HEK293 (cell line): ENCODE results near the gene MKX.

Experiments
- CTCF ChIA-PET: fragments of 350-600 bp; formaldehyde crosslinking; extraction: SDS; loops from one replicate; lab custom pipeline; 2021; ENCODE audit warnings: antibody characterized with exemption; lab: Yijun Ruan, JAX
- POLR2A ChIA-PET: fragments of 300-600 bp; formaldehyde crosslinking; extraction: SDS; loops from one replicate; lab custom pipeline; 2020; ENCODE audit warnings: antibody characterized with exemption, inconsistent platforms; lab: Yijun Ruan, JAX
- H3K27ac ChIP-seq: fragments of 200-500 bp; sonication (Bioruptor generic); 2 replicates; pipeline ENCODE4 v1.5.1; 2014; ENCODE audit warnings: low read depth, low read length, control low read depth, inconsistent platforms; ENCODE audit errors: extremely low read depth
- H3K36me3 ChIP-seq, 2 experiments: fragments of 200-500 bp in 1 of 2; sonication (Bioruptor generic) in 1 of 2; 1 replicate in 1 of 2; 2 replicates in 1 of 2; pipeline ENCODE4 v1.5.1; 2014 to 2017; ENCODE audit warnings: inconsistent platforms in 2 of 2, low read length in 2 of 2; ENCODE audit not compliant: control insufficient read depth in 2 of 2, insufficient read depth in 1 of 2
- H3K4me1 ChIP-seq: fragments of 200-500 bp; sonication (Bioruptor generic); 2 replicates; pipeline ENCODE4 v1.5.1; 2014; ENCODE audit warnings: mild to moderate bottlenecking, low read length, inconsistent platforms; ENCODE audit not compliant: control insufficient read depth, insufficient read depth
- H3K4me3 ChIP-seq: 2 replicates; pipeline ENCODE4 v1.5.1; 2011; ENCODE audit warnings: low read depth, mild to moderate bottlenecking, control low read depth, low read length, moderate library complexity
- H3K9me3 ChIP-seq: fragments of 200-500 bp; sonication (Bioruptor generic); 2 replicates; pipeline ENCODE4 v1.5.1; 2014; ENCODE audit warnings: low read depth, low read length, inconsistent platforms; ENCODE audit not compliant: control insufficient read depth, insufficient read depth
- BCL11B ChIP-seq: fragments of 450-650 bp; formaldehyde crosslinking; IDR thresholded peaks from 2 replicates; pipeline ENCODE4 v1.5.1; 2016; ENCODE audit warnings: low read depth, missing biosample characterization, missing genetic modification characterization
- KLF10 ChIP-seq: fragments of 450-650 bp; IDR thresholded peaks from 2 replicates; pipeline ENCODE4 v1.5.1; 2018; ENCODE audit warnings: missing biosample characterization, mild to moderate bottlenecking, missing genetic modification characterization
- MYNN ChIP-seq: fragments of 450-650 bp; formaldehyde crosslinking; IDR thresholded peaks from 2 replicates; pipeline ENCODE4 v1.5.1; 2016; ENCODE audit warnings: missing biosample characterization, missing genetic modification characterization, borderline replicate concordance
- PATZ1 ChIP-seq: fragments of 450-650 bp; formaldehyde crosslinking; IDR thresholded peaks from 2 replicates; pipeline ENCODE4 v1.5.1; 2016; ENCODE audit warnings: missing biosample characterization, missing genetic modification characterization
- SALL2 ChIP-seq: fragments of 450-650 bp; formaldehyde crosslinking; IDR thresholded peaks from 2 replicates; pipeline ENCODE4 v1.5.0; 2017; ENCODE audit warnings: missing biosample characterization, mild to moderate bottlenecking, missing genetic modification characterization, borderline replicate concordance
- ZBTB11 ChIP-seq: fragments of 450-650 bp; formaldehyde crosslinking; conservative IDR thresholded peaks from 2 replicates; pipeline ENCODE4 v1.5.1; 2016; ENCODE audit warnings: low read depth, missing biosample characterization, missing genetic modification characterization
- ZBTB20 ChIP-seq: fragments of 450-650 bp; formaldehyde crosslinking; IDR thresholded peaks from 2 replicates; pipeline ENCODE4 v1.5.1; 2016; ENCODE audit warnings: missing biosample characterization, missing genetic modification characterization
- ZBTB6 ChIP-seq: fragments of 450-650 bp; formaldehyde crosslinking; IDR thresholded peaks from 2 replicates; pipeline ENCODE4 v1.5.1; 2017; ENCODE audit warnings: missing biosample characterization, missing genetic modification characterization
- ZBTB7A ChIP-seq: fragments of 450-650 bp; formaldehyde crosslinking; IDR thresholded peaks from 2 replicates; pipeline ENCODE4 v1.5.1; 2016; ENCODE audit warnings: low read depth, missing biosample characterization, missing genetic modification characterization
- ZBTB8A ChIP-seq: fragments of 450-650 bp; formaldehyde crosslinking; IDR thresholded peaks from 2 replicates; pipeline ENCODE4 v1.5.1; 2016; ENCODE audit warnings: missing biosample characterization, missing genetic modification characterization
- ZNF16 ChIP-seq: fragments of 450-650 bp; formaldehyde crosslinking; IDR thresholded peaks from 2 replicates; pipeline ENCODE4 v1.5.1; 2016; ENCODE audit warnings: low read depth, missing biosample characterization, missing genetic modification characterization
- ZNF169 ChIP-seq: fragments of 450-650 bp; formaldehyde crosslinking; IDR thresholded peaks from 2 replicates; pipeline ENCODE4 v1.5.1; 2016; ENCODE audit warnings: missing biosample characterization, missing genetic modification characterization
- ZNF202 ChIP-seq: fragments of 450-650 bp; formaldehyde crosslinking; IDR thresholded peaks from 2 replicates; pipeline ENCODE4 v1.5.1; 2016; ENCODE audit warnings: missing biosample characterization, missing genetic modification characterization, borderline replicate concordance
- ZNF596 ChIP-seq: fragments of 450-650 bp; IDR thresholded peaks from 2 replicates; pipeline ENCODE4 v1.5.0; 2018; ENCODE audit warnings: missing biosample characterization, mild to moderate bottlenecking, missing genetic modification characterization, moderate library complexity
- ZNF623 ChIP-seq: fragments of 450-650 bp; formaldehyde crosslinking; IDR thresholded peaks from 2 replicates; pipeline ENCODE4 v1.5.1; 2016; ENCODE audit warnings: missing biosample characterization, missing genetic modification characterization
- ZNF747 ChIP-seq: fragments of 450-650 bp; formaldehyde crosslinking; IDR thresholded peaks from 2 replicates; pipeline ENCODE4 v1.5.1; 2016; ENCODE audit warnings: missing biosample characterization, missing genetic modification characterization
- ZNF768 ChIP-seq: fragments of 450-650 bp; formaldehyde crosslinking; IDR thresholded peaks from 2 replicates; pipeline ENCODE4 v1.5.1; 2018; ENCODE audit warnings: missing biosample characterization, mild to moderate bottlenecking, missing genetic modification characterization
- ZNF776 ChIP-seq: fragments of 450-650 bp; formaldehyde crosslinking; IDR thresholded peaks from 2 replicates; pipeline ENCODE4 v1.5.0; 2017; ENCODE audit warnings: missing biosample characterization, missing genetic modification characterization, borderline replicate concordance
- ZNF791 ChIP-seq: fragments of 450-650 bp; formaldehyde crosslinking; IDR thresholded peaks from 2 replicates; pipeline ENCODE4 v1.5.1; 2016; ENCODE audit warnings: missing biosample characterization, missing genetic modification characterization
- ZSCAN4 ChIP-seq: fragments of 450-650 bp; formaldehyde crosslinking; IDR thresholded peaks from 2 replicates; pipeline ENCODE4 v1.5.1; 2017; ENCODE audit warnings: missing biosample characterization, missing genetic modification characterization

MKX gene

DNA sequence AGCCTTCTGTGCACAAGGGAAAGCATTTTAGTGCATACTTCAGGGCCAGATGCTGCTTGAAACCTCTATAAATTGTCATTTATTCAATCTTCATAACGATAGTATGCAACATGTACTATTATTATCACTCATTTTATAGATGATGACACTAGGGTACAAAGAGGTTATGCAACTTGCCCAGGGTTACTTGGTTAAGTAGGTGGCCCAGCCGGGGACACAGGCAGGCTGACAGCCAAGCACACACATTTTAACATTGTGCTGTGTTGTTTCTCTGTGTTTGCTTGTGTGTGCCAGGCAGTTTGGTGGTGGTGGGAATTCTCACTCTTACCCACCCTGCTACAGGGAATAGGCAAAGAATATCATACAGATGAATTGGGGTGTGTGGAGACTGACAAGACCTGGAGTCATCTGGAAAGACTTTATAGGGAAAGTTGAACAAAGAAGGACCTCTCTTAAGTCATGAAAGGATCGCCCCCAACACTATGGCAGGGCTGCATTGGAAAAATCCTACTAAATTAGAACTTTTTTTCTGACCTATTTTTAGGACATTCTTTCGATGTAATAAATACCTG, 98.9 kb downstream of the MKX start:
- Histone ChIP-seq H3K4me3 (no peak overlapping the region), H3K9me3 (no peaks in the 10 kb centered on the region), H3K36me3 (no peaks in the 10 kb centered on the region), H3K4me1 (no peaks in the 10 kb centered on the region), H3K27ac (no peak overlapping the region)
- POLR2A ChIA-PET = no interaction called here
- TF ChIP-seq BCL11B (tag by site-specific recombination) = no peak
- TF ChIP-seq ZSCAN4 = no peak
- no peak for TF ChIP-seq ZNF791 (tag by site-specific recombination)
- TF ChIP-seq ZBTB11 (tag by site-specific recombination) = no peak
- no peak for TF ChIP-seq ZBTB20
- TF ChIP-seq ZNF747 = no peak
- TF ChIP-seq KLF10 (tag by site-specific recombination) = no peak
- no peak for TF ChIP-seq ZNF169 (tag by site-specific recombination)
- no peak for TF ChIP-seq ZBTB8A (tag by site-specific recombination)
- TF ChIP-seq ZBTB6 (tag by site-specific recombination) = no peak
- no peak for TF ChIP-seq ZNF776 (tag by site-specific recombination)
- TF ChIP-seq ZNF16 = no peak
- no peak for TF ChIP-seq ZNF596
- TF ChIP-seq SALL2 = no peak
- no peak for TF ChIP-seq ZBTB7A (tag by site-specific recombination)
- TF ChIP-seq MYNN = no peak
- no peak for TF ChIP-seq ZNF623 (tag by site-specific recombination)
- TF ChIP-seq ZNF768 (tag by site-specific recombination) = no peak
- TF ChIP-seq ZNF202 (tag by site-specific recombination) = no peak
- no peak for TF ChIP-seq PATZ1 (tag by site-specific recombination)
- CTCF ChIA-PET = no interaction called here
